GM10266 (cell line): ENCODE data around the gene OR2AG2.
A peak's percentile ranks its signal among the peaks of the same experiment; 100 is the strongest.
"Not testable (repeated sequence)": the region's sequence is repeated elsewhere in the genome, so short reads cannot be mapped to it uniquely, and the experiment has no call there.

Experiments
- DNase-seq: peaks from one replicate; pipeline ENCODE4 v3.0.0; 2012; ENCODE audit errors: extremely low spot score
- CTCF ChIP-seq: IDR thresholded peaks from 2 replicates; pipeline ENCODE4 v1.5.1; 2012; ENCODE audit warnings: mild to moderate bottlenecking, low read depth; ENCODE audit not compliant: control insufficient read depth, insufficient read depth; ENCODE audit errors: missing control alignments

The OR2AG2 gene

GRCh38 chr11:6771926-6772893 lies at the start of gene OR2AG2:
Gene OR2AG2, minus strand, starts transcription at chr11:6771976. Its CDS starts 3,019 bp downstream, at chr11:6768957.
- TF ChIP-seq CTCF = no peak
- DNase-seq = peak; percentile 38

GRCh38 chr11:6818967-6819366 lies 47.2 kb upstream of the OR2AG2 start:
- no peak for TF ChIP-seq CTCF
- DNase-seq = no peak

- DNase-seq = no peak
- no peak for TF ChIP-seq CTCF
Measured at GRCh38 chr11:6817694-6818093, 45.9 kb upstream of the OR2AG2 start.

GRCh38 chr11:6813656-6814055 lies 41.9 kb upstream of the OR2AG2 start:
- TF ChIP-seq CTCF = no peak

GRCh38 chr11:6812390-6813005 lies 40.7 kb upstream of the OR2AG2 start:
- TF ChIP-seq CTCF = peak; percentile 93
- peak; percentile 58 for DNase-seq

More at GRCh38 chr11:6813656-6814055, 41.9 kb upstream of the OR2AG2 start:
- DNase-seq = no peak

- DNase-seq = not testable (repeated sequence)
Measured at GRCh38 chr11:6801075-6801474, 29.3 kb upstream of the OR2AG2 start.

- no peak for TF ChIP-seq CTCF
- DNase-seq = no peak
Measured at GRCh38 chr11:6799402-6799801, 27.6 kb upstream of the OR2AG2 start, which contains the start of gene OR6A2. Gene OR6A2, minus strand, starts transcription at chr11:6799689. Its CDS starts 3,981 bp downstream, at chr11:6795708.
